D341Med (cell line): ENCODE results near the gene C9orf85.

Source experiments
- DNase-seq: peaks from one replicate; pipeline ENCODE4 v3.0.0; 2012; ENCODE audit warnings: low spot score

Gene C9orf85

GRCh38 chr9:71904076-71904475 lies 7.4 kb upstream of the C9orf85 start:
- DNase-seq = no peak

- DNase-seq = no peak
Measured at GRCh38 chr9:71908825-71909224, 2.6 kb upstream of the C9orf85 start.

GRCh38 chr9:71909887-71910649 lies 1.4 kb upstream of the C9orf85 start:
- peak; percentile 72 for DNase-seq

GRCh38 chr9:71910650-71911060 lies 784 bp upstream of the C9orf85 start:
- peak; percentile 57 for DNase-seq

GRCh38 chr9:71911908-71912335 lies 483 bp downstream of the C9orf85 start:
- peak; percentile 18 for DNase-seq

- DNase-seq = no peak
Measured at GRCh38 chr9:71915495-71915894, 4.1 kb downstream of the C9orf85 start.

- no peak for DNase-seq
Measured at GRCh38 chr9:71916834-71917534, 5.5 kb downstream of the C9orf85 start.

GRCh38 chr9:71918419-71918818 lies 7.0 kb downstream of the C9orf85 start:
- DNase-seq = no peak

GRCh38 chr9:71920456-71921189 lies 9.2 kb downstream of the C9orf85 start:
- no peak for DNase-seq

- no peak for DNase-seq
Measured at GRCh38 chr9:71921190-71921814, 9.9 kb downstream of the C9orf85 start.

- DNase-seq = no peak
Measured at GRCh38 chr9:71924576-71924975, 13.1 kb downstream of the C9orf85 start.

GRCh38 chr9:71925834-71926233 lies 14.4 kb downstream of the C9orf85 start:
- DNase-seq = no peak

- DNase-seq = no peak
Measured at GRCh38 chr9:71928376-71928775, 16.9 kb downstream of the C9orf85 start.

GRCh38 chr9:71928806-71929205 lies 17.4 kb downstream of the C9orf85 start:
- DNase-seq = no peak

GRCh38 chr9:71929223-71929622 lies 17.8 kb downstream of the C9orf85 start:
- no peak for DNase-seq

GRCh38 chr9:71929791-71930440 lies 18.5 kb downstream of the C9orf85 start:
- DNase-seq = no peak

GRCh38 chr9:71931166-71931565 lies 19.7 kb downstream of the C9orf85 start:
- no peak for DNase-seq

GRCh38 chr9:71936066-71936465 lies 24.6 kb downstream of the C9orf85 start:
- DNase-seq = no peak

- no peak for DNase-seq
Measured at GRCh38 chr9:71937070-71937625, 25.7 kb downstream of the C9orf85 start.

- no peak for DNase-seq
Measured at GRCh38 chr9:71937898-71938297, 26.5 kb downstream of the C9orf85 start.

GRCh38 chr9:71941060-71941568 lies 29.7 kb downstream of the C9orf85 start:
- DNase-seq = no peak
